Tibial nerve (tissue), 4 donors: ENCODE results near the gene CSNK1G3. TPM values are rescaled to one million over a fixed set of nuclear protein-coding genes. Genes with fewer than 3 reads are reported as not detected.

ENCODE experiments used
- DNase-seq, 2 donors: peaks; one replicate each; pipeline ENCODE4 v3.0.0-alpha.2; 2019; ENCODE audit warnings: low spot score in 2 of 2
- H3K27ac ChIP-seq, 4 donors: fragments of 200-600 bp; sonication (generic) in 3 of 4; one replicate each; pipeline ENCODE4 v1.5.1; 2017 to 2019; ENCODE audit warnings: mild to moderate bottlenecking in 1 of 4
- H3K27me3 ChIP-seq, 2 donors: fragments of 200-600 bp; sonication (generic) in 1 of 2; one replicate each; pipeline versions ENCODE4 v1.5.1 to v1.6.0; 2017 to 2019
- H3K36me3 ChIP-seq, 3 donors: fragments of 200-600 bp; sonication (generic); one replicate each; pipeline ENCODE4 v1.5.1; 2018 to 2019
- H3K4me1 ChIP-seq, 4 donors: fragments of 200-600 bp; sonication (generic) in 3 of 4; one replicate each; pipeline ENCODE4 v1.5.1; 2017 to 2019
- H3K4me3 ChIP-seq, 4 donors: fragments of 200-600 bp; sonication (generic) in 3 of 4; one replicate each; pipeline ENCODE4 v1.5.1; 2017 to 2019; ENCODE audit warnings: mild to moderate bottlenecking in 1 of 4, moderate library complexity in 1 of 4
- H3K9me3 ChIP-seq, 4 donors: fragments of 200-600 bp; sonication (generic) in 3 of 4; one replicate each; pipeline ENCODE4 v1.5.1; 2017 to 2019
- CTCF ChIP-seq, 5 experiments: fragments of 200-600 bp in 3 of 5; fragments of 450-650 bp in 2 of 5; sonication (generic) in 3 of 5; IDR thresholded peaks; one replicate each; pipeline ENCODE4 v1.5.1; 2016 to 2019; ENCODE audit warnings: antibody characterized with exemption in 5 of 5, mild to moderate bottlenecking in 3 of 5, moderate library complexity in 2 of 5
- EP300 ChIP-seq, 2 donors: sonication (generic); formaldehyde crosslinking; IDR thresholded peaks; one replicate each; pipeline ENCODE4 v1.6.1; 2017; ENCODE audit warnings: antibody characterized with exemption in 2 of 2, mild to moderate bottlenecking in 1 of 2
- POLR2A ChIP-seq, 2 donors: fragments of 450-650 bp; IDR thresholded peaks; one replicate each; pipeline ENCODE4 v1.6.1; 2017; ENCODE audit warnings: antibody characterized with exemption in 2 of 2, mild to moderate bottlenecking in 2 of 2, moderate library complexity in 2 of 2
- WGBS, 2 donors: methylation state at CpG; one replicate each; pipeline ENCODE4 v1.1.5; 2018; 5-methylcytosine and 5-hydroxymethylcytosine counted together
- total RNA-seq, 4 donors: library from RNA; depleted of rRNA; stranded (reverse); fragments of >200 nt; gene quantifications; one replicate each; pipeline ENCODE4 v1.1.0, GENCODE V29; 2016

CSNK1G3 gene
- total RNA-seq, 4 donors from 2014 or later: 34.5 to 48.1 (median 39.5) TPM

DNA sequence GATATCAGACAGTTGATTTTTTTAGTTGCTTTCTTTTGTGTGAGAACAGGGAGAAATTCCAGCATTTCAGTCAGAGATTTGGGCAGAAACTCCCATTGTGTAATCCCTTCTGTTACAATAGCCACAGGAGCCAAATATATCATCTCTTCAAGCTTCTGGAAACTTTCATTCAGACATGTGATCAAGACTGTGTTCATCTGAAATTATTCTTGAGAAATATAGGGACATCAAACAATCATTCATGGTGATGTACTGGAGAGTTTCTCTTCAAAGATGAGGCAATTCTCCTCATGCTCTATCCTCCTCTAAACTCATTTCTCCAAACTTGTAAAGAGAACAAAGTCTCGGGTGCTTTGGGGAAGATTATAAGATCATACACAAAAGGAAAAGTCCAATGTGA is 35.2 kb upstream of the CSNK1G3 start:
- Histone ChIP-seq H3K27ac (no peak overlapping the region), H3K4me1 (no peaks in the 10 kb centered on the region), H3K9me3 (no peaks in the 10 kb centered on the region), H3K36me3 (no peaks in the 10 kb centered on the region), H3K4me3 (no peak overlapping the region), H3K27me3 (no peaks in the 10 kb centered on the region)
- TF ChIP-seq EP300 (IDR thresholded peaks at IDR 0.05) (peak in 1 of 2 donors; percentile 24), CTCF (IDR thresholded peaks at IDR 0.05) (no peak)
- no peak for DNase-seq
- 81 to 100% methylated on average over 1 of the region's 1 CpG for WGBS, 2 donors

GRCh38 chr5:123478546-123478945 is 33.4 kb upstream of the CSNK1G3 start:
- no peak for TF ChIP-seq EP300 (IDR thresholded peaks at IDR 0.05)
- TF ChIP-seq CTCF (IDR thresholded peaks at IDR 0.05): no peak
- TF ChIP-seq POLR2A (IDR thresholded peaks at IDR 0.05): no peak
- Histone ChIP-seq H3K27me3 (no peaks in the 10 kb centered on the region), H3K4me1 (no peaks in the 10 kb centered on the region), H3K9me3 (no peaks in the 10 kb centered on the region), H3K36me3 (no peaks in the 10 kb centered on the region), H3K27ac (no peak overlapping the region), H3K4me3 (no peak overlapping the region)
- no peak for DNase-seq
- WGBS, 2 donors: 76% methylated on average over 1 of the region's 1 CpG

- DNase-seq: no peak
- TF ChIP-seq CTCF (IDR thresholded peaks at IDR 0.05) (no peak), EP300 (IDR thresholded peaks at IDR 0.05) (no peak), POLR2A (IDR thresholded peaks at IDR 0.05) (no peak)
- H3K27ac ChIP-seq: no peak overlapping the region
- H3K9me3 ChIP-seq: no peaks in the 10 kb centered on the region
- 79 to 86% methylated on average over 4 of the region's 4 CpGs for WGBS, 2 donors
- no peak overlapping the region for H3K4me3 ChIP-seq
- peaks cover 0 to 22% (median 3%) of the 10 kb centered on the region in 4 donors for H3K4me1 ChIP-seq
- H3K36me3 ChIP-seq: no peaks in the 10 kb centered on the region
- H3K27me3 ChIP-seq: no peaks in the 10 kb centered on the region
Measured at GRCh38 chr5:123482258-123482657, 29.7 kb upstream of the CSNK1G3 start.

GRCh38 chr5:123483446-123484077 is 28.4 kb upstream of the CSNK1G3 start:
- Histone ChIP-seq H3K4me3 (no peak overlapping the region), H3K9me3 (no peaks in the 10 kb centered on the region), H3K27me3 (no peaks in the 10 kb centered on the region), H3K4me1 (peaks cover 0 to 30% (median 3%) of the 10 kb centered on the region in 4 donors), H3K27ac (no peak overlapping the region), H3K36me3 (no peaks in the 10 kb centered on the region)
- DNase-seq: no peak
- no peak for TF ChIP-seq CTCF (IDR thresholded peaks at IDR 0.05)

GRCh38 chr5:123485275-123485674 is 26.7 kb upstream of the CSNK1G3 start:
- Histone ChIP-seq H3K4me3 (no peak overlapping the region), H3K27me3 (no peaks in the 10 kb centered on the region), H3K27ac (no peak overlapping the region), H3K4me1 (peaks cover 0 to 30% (median 3%) of the 10 kb centered on the region in 4 donors), H3K9me3 (no peaks in the 10 kb centered on the region), H3K36me3 (no peaks in the 10 kb centered on the region)
- DNase-seq: no peak
- TF ChIP-seq POLR2A (IDR thresholded peaks at IDR 0.05): no peak
- TF ChIP-seq CTCF (IDR thresholded peaks at IDR 0.05): no peak
- TF ChIP-seq EP300 (IDR thresholded peaks at IDR 0.05): no peak
- 76 to 79% methylated on average over 2 of the region's 2 CpGs for WGBS, 2 donors
